Pancreas (tissue), 10 donors: ENCODE results near the gene NBL1. TPM values are rescaled to one million over a fixed set of nuclear protein-coding genes. Genes with fewer than 3 reads are reported as not detected.

Experiments
- ATAC-seq, 4 donors: fragments of 200-7000 bp; cut with Tn5 transposase; one replicate each; pipeline versions ENCODE4 v1.8.0 to v1.9.1; 2020; ENCODE audit warnings: mild to moderate bottlenecking in 4 of 4, moderate library complexity in 4 of 4
- DNase-seq, 6 donors: peaks; one replicate each; pipeline ENCODE4 v3.0.0-alpha.2; 2020
- FAIRE-seq: peaks from 2 replicates; lab custom pipeline; 2012; peaks lifted over from hg19 to GRCh38; lab: Jason Lieb, UNC
- H3K27ac ChIP-seq, 4 donors: fragments of 200-600 bp; sonication (generic); 1 replicate in 3 of 4; 2 replicates in 1 of 4; pipeline versions ENCODE4 v1.5.0 to v1.8.0; 2020
- H3K27me3 ChIP-seq, 4 donors: fragments of 200-600 bp; one replicate each; pipeline ENCODE4 v1.8.0; 2021
- H3K36me3 ChIP-seq, 3 donors: fragments of 200-600 bp; sonication (generic) in 1 of 3; one replicate each; pipeline versions ENCODE4 v1.5.0 to v1.8.0; 2020 to 2021
- H3K4me1 ChIP-seq, 3 donors: fragments of 200-600 bp; one replicate each; pipeline ENCODE4 v1.8.0; 2021
- H3K4me3 ChIP-seq, 4 donors: fragments of 200-600 bp; sonication (generic) in 2 of 4; one replicate each; pipeline versions ENCODE4 v1.5.0 to v1.8.0; 2020 to 2021
- H3K9me3 ChIP-seq, 4 donors: fragments of 200-600 bp; one replicate each; pipeline ENCODE4 v1.8.0; 2021
- WGBS, 2 donors: extraction: QIAGEN DNeasy Blood & Tissue Kit; methylation state at CpG; one replicate each; pipeline ENCODE4 v1.1.7; 2013; 5-methylcytosine and 5-hydroxymethylcytosine counted together
- intact Hi-C, 3 donors: fragments of 100-400 bp; cut with DNase I; formaldehyde crosslinking; loops; one replicate each; pipeline versions ENCODE4 v1.11.1 to v1.14.2; 2022
- polyA plus RNA-seq, 2 donors: library from polyadenylated mRNA; stranded (reverse); fragments of 200-250 nt; gene quantifications; one replicate each; pipeline ENCODE4 v1.2.3, GENCODE V29; 2013
- total RNA-seq, 6 donors: library from RNA; stranded (reverse); fragmentation: NEBNext Ultra II Directional in 4 of 6; extraction: Animal tissue kit (Norgen Biotek cat#: 25700) in 4 of 6; gene quantifications; one replicate each; pipeline versions ENCODE4 v1.2.1 to v1.2.4, GENCODE V29; 2021 to 2023
- TF ChIP-seq, protein P1 (sequence below), 4 donors: fragments of 200-600 bp; sonication (generic) in 3 of 4; IDR thresholded peaks; one replicate each; pipeline versions ENCODE4 v1.5.0 to v1.8.0; 2021; ENCODE audit warnings: antibody characterized with exemption in 4 of 4
- donor health status: healthy with polysubstance abuse.
- donor health status: DM: no; HTN: no; CAD: no; lungs with moderate emphysema.
- donor health status: DM: no; HTN: no; CAD: no.
- donor health status: control.
- donor health status: control.
- donor health status: Bipolar disorder and iron deficiency.
- donor health status: DM: yes; HTN: yes; CAD: no.
- donor health status: DM: no; HTN: no; CAD: no.
- donor health status: DM: no; HTN: no; CAD: no.
- donor health status: DM: yes; HTN: yes; CAD: no.

Gene NBL1
- total and polyA plus RNA-seq, 8 donors = 5.8 to 45.6 (median 22.6) TPM

GRCh38 chr1:19654886-19655717, 11.0 kb downstream of the NBL1 start:
- Histone ChIP-seq H3K36me3 (no peaks in the 10 kb centered on the region), H3K27me3 (no peaks in the 10 kb centered on the region), H3K9me3 (no peaks in the 10 kb centered on the region), H3K27ac (no peak overlapping the region), H3K4me1 (no peaks in the 10 kb centered on the region), H3K4me3 (no peak overlapping the region)
- DNase-seq (peak in 1 of 6 donors; percentile 65), FAIRE-seq (no peak), ATAC-seq (no peak)
- TF ChIP-seq, protein P1, sequence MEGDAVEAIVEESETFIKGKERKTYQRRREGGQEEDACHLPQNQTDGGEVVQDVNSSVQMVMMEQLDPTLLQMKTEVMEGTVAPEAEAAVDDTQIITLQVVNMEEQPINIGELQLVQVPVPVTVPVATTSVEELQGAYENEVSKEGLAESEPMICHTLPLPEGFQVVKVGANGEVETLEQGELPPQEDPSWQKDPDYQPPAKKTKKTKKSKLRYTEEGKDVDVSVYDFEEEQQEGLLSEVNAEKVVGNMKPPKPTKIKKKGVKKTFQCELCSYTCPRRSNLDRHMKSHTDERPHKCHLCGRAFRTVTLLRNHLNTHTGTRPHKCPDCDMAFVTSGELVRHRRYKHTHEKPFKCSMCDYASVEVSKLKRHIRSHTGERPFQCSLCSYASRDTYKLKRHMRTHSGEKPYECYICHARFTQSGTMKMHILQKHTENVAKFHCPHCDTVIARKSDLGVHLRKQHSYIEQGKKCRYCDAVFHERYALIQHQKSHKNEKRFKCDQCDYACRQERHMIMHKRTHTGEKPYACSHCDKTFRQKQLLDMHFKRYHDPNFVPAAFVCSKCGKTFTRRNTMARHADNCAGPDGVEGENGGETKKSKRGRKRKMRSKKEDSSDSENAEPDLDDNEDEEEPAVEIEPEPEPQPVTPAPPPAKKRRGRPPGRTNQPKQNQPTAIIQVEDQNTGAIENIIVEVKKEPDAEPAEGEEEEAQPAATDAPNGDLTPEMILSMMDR (IDR thresholded peaks at IDR 0.05) = no peak
- 49 to 59% methylated on average over 15 of the region's 15 CpGs for WGBS, 2 donors
- intact Hi-C loops = loop anchor here in 2 of 3 donors (5.0 to 10.0 kb wide), 3 partner anchors 170 to 310 kb away; partner anchors contain the start of gene CAPZB (in 1 of the 2)

DNA sequence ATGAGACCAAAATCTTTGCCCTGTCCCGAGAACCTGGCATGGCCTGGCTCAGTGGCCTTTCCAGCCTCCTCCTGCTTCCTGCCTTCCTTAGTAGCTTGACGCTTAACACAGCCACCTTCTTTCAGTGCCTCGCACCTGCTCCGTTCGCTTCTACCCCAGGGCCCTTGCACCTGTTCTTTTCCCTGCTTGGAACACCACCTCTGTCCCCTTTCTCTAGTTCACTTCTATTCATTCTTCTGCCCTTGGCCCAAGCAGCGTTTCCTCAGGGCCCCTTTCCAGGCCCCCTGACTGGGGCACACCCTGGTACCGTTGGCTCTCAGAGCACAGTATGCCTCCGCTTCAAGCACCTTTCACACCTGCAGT, 11.6 kb downstream of the NBL1 start:
- 81 to 87% methylated on average over 8 of the region's 8 CpGs for WGBS, 2 donors
- intact Hi-C loops = loop anchor here in 2 of 3 donors (10.0 kb wide), 2 partner anchors 171 to 311 kb away; partner anchors contain the start of gene CAPZB (in 1 of the 2)
- Histone ChIP-seq H3K36me3 (no peaks in the 10 kb centered on the region), H3K4me3 (no peak overlapping the region), H3K4me1 (no peaks in the 10 kb centered on the region), H3K27ac (no peak overlapping the region), H3K9me3 (no peaks in the 10 kb centered on the region), H3K27me3 (no peaks in the 10 kb centered on the region)
- DNase-seq = no peak
- FAIRE-seq = no peak
- TF ChIP-seq, protein P1 (IDR thresholded peaks at IDR 0.05) = no peak
- ATAC-seq = no peak

- DNase-seq = no peak
- no peaks in the 10 kb centered on the region for H3K4me1 ChIP-seq
- TF ChIP-seq, protein P1 (IDR thresholded peaks at IDR 0.05) = no peak
- no peak for ATAC-seq
- no peak overlapping the region for H3K4me3 ChIP-seq
- WGBS, 2 donors = 87 to 88% methylated on average over 9 of the region's 9 CpGs
- no peak overlapping the region for H3K27ac ChIP-seq
- no peaks in the 10 kb centered on the region for H3K36me3 ChIP-seq
- no peaks in the 10 kb centered on the region for H3K27me3 ChIP-seq
- no peak for FAIRE-seq
- intact Hi-C loops = loop anchor here in 2 of 3 donors (10.0 kb wide), 2 partner anchors 171 to 311 kb away; partner anchors contain the start of gene CAPZB (in 1 of the 2)
- H3K9me3 ChIP-seq = no peaks in the 10 kb centered on the region
Measured at GRCh38 chr1:19656134-19656779, 12.1 kb downstream of the NBL1 start.

DNA sequence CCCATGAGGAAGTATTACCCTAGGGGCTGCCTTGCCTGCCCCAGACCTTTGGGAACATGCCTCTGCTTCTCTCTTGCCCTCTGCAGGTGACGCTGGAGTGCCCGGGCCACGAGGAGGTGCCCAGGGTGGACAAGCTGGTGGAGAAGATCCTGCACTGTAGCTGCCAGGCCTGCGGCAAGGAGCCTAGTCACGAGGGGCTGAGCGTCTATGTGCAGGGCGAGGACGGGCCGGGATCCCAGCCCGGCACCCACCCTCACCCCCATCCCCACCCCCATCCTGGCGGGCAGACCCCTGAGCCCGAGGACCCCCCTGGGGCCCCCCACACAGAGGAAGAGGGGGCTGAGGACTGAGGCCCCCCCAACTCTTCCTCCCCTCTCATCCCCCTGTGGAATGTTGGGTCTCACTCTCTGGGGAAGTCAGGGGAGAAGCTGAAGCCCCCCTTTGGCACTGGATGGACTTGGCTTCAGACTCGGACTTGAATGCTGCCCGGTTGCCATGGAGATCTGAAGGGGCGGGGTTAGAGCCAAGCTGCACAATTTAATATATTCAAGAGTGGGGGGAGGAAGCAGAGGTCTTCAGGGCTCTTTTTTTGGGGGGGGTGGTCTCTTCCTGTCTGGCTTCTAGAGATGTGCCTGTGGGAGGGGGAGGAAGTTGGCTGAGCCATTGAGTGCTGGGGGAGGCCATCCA, 12.8 kb downstream of the NBL1 start:
- TF ChIP-seq, protein P1 (IDR thresholded peaks at IDR 0.05) = no peak
- H3K4me1 ChIP-seq = no peaks in the 10 kb centered on the region
- WGBS, 2 donors = 55 to 78% methylated on average over 15 of the region's 15 CpGs
- H3K27me3 ChIP-seq = no peaks in the 10 kb centered on the region
- no peak overlapping the region for H3K4me3 ChIP-seq
- intact Hi-C loops = loop anchor here in 2 of 3 donors (10.0 kb wide), 2 partner anchors 172 to 312 kb away; partner anchors contain the start of gene CAPZB (in 1 of the 2)
- FAIRE-seq (no peak), ATAC-seq (no peak), DNase-seq (peak in 1 of 6 donors; percentile 63)
- no peaks in the 10 kb centered on the region for H3K9me3 ChIP-seq
- H3K27ac ChIP-seq = no peak overlapping the region
- no peaks in the 10 kb centered on the region for H3K36me3 ChIP-seq
